GM18520 (cell line): ENCODE measurements around the gene TYK2.

Experiments used
- ATAC-seq: cut with Tn5 transposase; IDR thresholded peaks from one replicate; pipeline ENCODE4 v1.9.1; 2021; ENCODE audit not compliant: unreplicated experiment

The TYK2 gene

GRCh38 chr19:10335352-10335985 lies 44.9 kb downstream of the TYK2 start:
- no peak for ATAC-seq

GRCh38 chr19:10334588-10335351 lies 45.6 kb downstream of the TYK2 start:
- ATAC-seq: no peak

DNA sequence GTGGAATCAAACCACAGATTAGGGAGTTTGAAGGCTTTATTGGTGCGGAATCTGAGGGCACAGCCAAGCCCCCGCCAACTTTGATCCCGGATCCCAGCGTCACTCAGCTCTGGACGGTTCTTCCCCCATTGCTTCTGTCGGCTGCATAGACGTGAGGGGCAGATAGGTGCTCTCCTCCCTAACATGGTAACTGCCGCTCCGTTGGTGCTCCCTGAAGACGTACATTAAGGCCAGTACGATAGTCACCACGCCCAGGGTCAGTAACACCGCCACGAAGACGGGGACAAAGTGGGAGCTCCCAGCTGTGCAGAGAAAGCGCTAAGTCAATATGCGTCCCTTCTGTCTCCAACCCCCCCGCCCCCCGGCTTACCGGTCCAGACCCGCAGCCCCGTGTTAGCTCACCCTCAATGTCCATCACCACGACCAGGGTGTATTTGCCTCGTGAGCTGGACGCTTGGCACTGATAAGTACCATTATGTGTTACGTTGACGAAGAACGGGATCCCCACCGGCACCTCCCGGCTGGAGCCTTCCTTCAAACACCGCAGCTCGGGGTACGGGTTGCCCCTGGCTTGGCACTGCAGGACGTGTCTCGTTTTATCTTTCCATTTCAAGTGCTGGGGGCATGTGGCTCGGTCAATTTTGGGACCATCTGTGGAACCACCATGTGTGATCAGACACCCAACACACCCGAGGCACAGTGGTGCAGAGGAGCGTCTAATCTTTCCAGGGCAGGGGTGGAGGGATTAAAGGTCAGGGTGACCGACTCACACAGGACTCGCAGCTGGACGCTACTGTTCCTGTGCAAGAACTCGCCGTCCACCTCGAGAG lies 46.4 kb downstream of the TYK2 start:
- ATAC-seq: no peak

- ATAC-seq: peak; percentile 74
These were observed 47.2 kb downstream of the TYK2 start, which contains the start of gene RAVER1 for GRCh38 chr19:10332965-10333757. RAVER1 (minus strand) TSS chr19:10333529; CDS start chr19:10333507, 22 bp downstream.

DNA sequence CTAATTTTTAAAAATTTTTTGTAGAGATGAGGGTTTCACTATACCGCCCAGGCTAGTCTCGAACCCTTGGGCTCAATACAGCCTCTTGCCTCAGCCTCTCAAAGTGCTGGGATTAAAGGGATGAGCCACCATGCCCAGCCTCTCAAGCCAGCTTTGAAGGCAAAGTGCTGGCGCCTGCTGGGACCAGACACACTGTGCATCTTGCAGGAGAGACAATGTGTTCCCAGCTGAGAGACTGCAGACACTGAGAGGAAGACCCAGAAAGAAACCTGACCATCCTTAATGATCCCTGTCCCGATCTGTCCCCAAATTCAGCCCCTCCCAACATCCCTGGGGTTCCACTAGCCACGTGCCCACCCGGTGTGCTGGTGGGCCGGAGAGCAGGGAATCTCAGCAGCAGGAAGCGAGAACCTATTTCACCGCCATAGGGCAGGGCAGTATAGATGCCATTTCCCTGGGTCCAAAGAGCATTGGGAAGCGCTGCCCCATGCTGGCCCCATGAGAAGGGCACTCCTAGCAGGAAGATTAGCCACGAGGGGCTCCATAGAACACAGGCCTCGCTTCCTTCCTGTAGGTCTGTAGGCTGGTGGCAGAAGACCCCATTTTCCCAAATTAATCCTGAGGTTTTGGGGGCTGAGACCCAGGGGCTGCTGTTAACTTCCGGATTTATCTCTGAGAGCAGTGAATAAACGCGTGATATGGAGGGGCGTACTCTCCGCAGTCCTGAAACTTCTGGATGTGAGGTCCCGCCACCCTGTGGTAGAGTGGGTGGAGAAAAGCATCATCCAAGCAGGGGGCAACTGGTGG lies 48.0 kb downstream of the TYK2 start:
- no peak for ATAC-seq

- ATAC-seq: no peak
These were observed 50.8 kb downstream of the TYK2 start for GRCh38 chr19:10329555-10329954.

- ATAC-seq: no peak
These were observed 51.6 kb downstream of the TYK2 start for GRCh38 chr19:10328558-10329429.

- no peak for ATAC-seq
These were observed 52.6 kb downstream of the TYK2 start for GRCh38 chr19:10327793-10328192.

- ATAC-seq: no peak
These were observed 54.6 kb downstream of the TYK2 start for GRCh38 chr19:10325732-10326131.

DNA sequence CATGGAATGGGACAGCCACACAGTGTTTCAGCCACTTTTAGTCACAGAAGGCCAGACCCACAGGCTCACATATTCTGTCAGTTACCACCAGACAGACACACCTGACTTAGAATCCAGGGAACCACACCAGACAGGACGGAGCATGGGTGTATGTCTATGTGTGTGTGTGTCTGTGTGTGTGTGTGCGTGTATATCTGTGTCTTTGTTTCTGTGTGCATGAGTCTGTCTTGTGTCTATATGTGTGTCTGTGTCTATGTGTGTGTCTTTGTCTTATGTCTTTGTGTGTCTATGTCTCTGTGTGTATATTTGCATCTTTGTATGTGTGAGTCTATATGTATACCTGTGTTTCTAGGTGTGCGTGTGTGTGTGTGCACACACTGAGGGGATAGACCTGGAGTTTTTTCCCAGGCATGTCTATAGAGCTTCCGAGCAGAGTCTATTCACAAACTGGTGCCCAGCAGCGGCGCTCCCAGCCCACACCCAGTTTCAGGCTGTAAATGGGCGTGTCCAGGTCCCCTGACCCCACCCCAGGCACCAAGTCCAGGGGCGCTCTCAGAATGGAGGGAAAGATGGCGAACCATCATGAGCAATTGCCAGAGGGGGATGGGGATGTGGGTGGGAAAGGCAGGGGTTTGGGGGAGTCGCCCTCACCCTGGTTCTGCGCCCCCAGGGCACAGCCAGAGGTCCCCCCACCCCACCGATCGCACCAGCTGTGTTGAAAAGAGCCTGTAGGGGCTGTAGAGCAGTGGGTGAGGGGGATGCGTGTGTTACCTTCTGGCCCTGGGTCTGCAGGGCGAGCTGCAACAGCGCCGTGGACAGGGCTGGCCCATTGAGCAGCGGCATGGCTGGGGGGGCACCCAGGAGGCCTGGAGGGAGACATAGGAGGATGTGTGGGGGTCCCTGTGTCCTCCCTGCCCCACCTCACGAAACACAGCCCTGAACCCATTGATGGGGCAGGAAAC lies 58.2 kb downstream of the TYK2 start:
- no peak for ATAC-seq

GRCh38 chr19:10321417-10321797 lies 59.0 kb downstream of the TYK2 start:
- no peak for ATAC-seq

GRCh38 chr19:10320602-10321416 lies 59.6 kb downstream of the TYK2 start:
- ATAC-seq: no peak

GRCh38 chr19:10318807-10319682 lies 61.3 kb downstream of the TYK2 start:
- ATAC-seq: no peak

- no peak for ATAC-seq
These were observed 62.4 kb downstream of the TYK2 start for GRCh38 chr19:10317857-10318462.

- ATAC-seq: no peak
These were observed 63.1 kb downstream of the TYK2 start for GRCh38 chr19:10317045-10317856.
